HepG2 (cell line): ENCODE data around the gene PODXL2. TPM values are rescaled to one million over a fixed set of nuclear protein-coding genes. Genes with fewer than 3 reads are reported as not detected.

Experiments
- ATAC-seq: fragments of 200-7000 bp; cut with Tn5 transposase; 3 replicates; pipeline ENCODE4 v1.9.1; 2020; ENCODE audit warnings: mild to moderate bottlenecking, moderate library complexity
- BruUV-seq: library from RNA; stranded (reverse); fragments of 400-500 nt; replicated peaks from 2 replicates; lab custom pipeline; 2021; lab: Mats Ljungman, UMichigan
- CTCF ChIA-PET: fragments of 300-600 bp; formaldehyde crosslinking; extraction: SDS; loops from one replicate; lab custom pipeline; 2021; ENCODE audit warnings: low total read pairs, inconsistent platforms, low intra/inter-chr PET ratio; lab: Yijun Ruan, JAX
- POLR2A ChIA-PET: fragments of 350-600 bp; sonication (Branson Sonifier 250); formaldehyde crosslinking; loops from one replicate; lab custom pipeline; 2020; ENCODE audit warnings: antibody characterized with exemption, inconsistent platforms; lab: Yijun Ruan, JAX
- DNase-seq: peaks from one replicate; pipeline ENCODE4 v3.0.0-alpha.2; 2015; ENCODE audit warnings: low spot score
- FAIRE-seq: peaks from 3 replicates; lab custom pipeline; 2011; peaks lifted over from hg19 to GRCh38; lab: Jason Lieb, UNC
- H2AFZ ChIP-seq: one replicate; pipeline ENCODE4 v1.6.1; 2011; ENCODE audit warnings: low read length, inconsistent platforms
- H3K27ac ChIP-seq: fragments of 300-600 bp; 3 replicates; pipeline ENCODE4 v1.8.0; 2011; ENCODE audit warnings: mixed run types, mild to moderate bottlenecking, mixed read lengths, low read length, inconsistent platforms; ENCODE audit not compliant: insufficient read depth; ENCODE audit errors: extremely low read length
- H3K27me3 ChIP-seq, 2 experiments: fragments of 200-600 bp in 1 of 2; 2 replicates in 1 of 2; 3 replicates in 1 of 2; pipeline versions ENCODE4 v1.6.0 to v1.8.0; 2011; ENCODE audit warnings: low read length in 2 of 2, mild to moderate bottlenecking in 2 of 2, moderate library complexity in 2 of 2, inconsistent platforms in 1 of 2; ENCODE audit not compliant: insufficient read depth in 2 of 2, control insufficient read depth in 1 of 2
- H3K36me3 ChIP-seq, 2 experiments: fragments of 200-600 bp in 1 of 2; replicated peaks in 1 of 2; 2 replicates in 1 of 2; 3 replicates in 1 of 2; pipeline versions ENCODE4 v1.5.1 to v1.8.0; 2011; ENCODE audit warnings: low read length in 2 of 2, inconsistent platforms in 1 of 2; ENCODE audit not compliant: insufficient read depth in 2 of 2, control insufficient read depth in 1 of 2
- H3K4me1 ChIP-seq: 2 replicates; pipeline ENCODE4 v1.5.1; 2012; ENCODE audit warnings: low read length, inconsistent platforms; ENCODE audit not compliant: insufficient read depth
- H3K4me2 ChIP-seq: 2 replicates; pipeline ENCODE4 v1.6.0; 2011; ENCODE audit warnings: low read depth, low read length, inconsistent platforms
- H3K4me3 ChIP-seq, 3 experiments: fragments of 200-600 bp in 1 of 3; sonication (generic), shearing (Covaris generic) in 1 of 3; replicated peaks in 1 of 3; 2 replicates each; pipeline ENCODE4 v1.5.1; 2011 to 2016; ENCODE audit warnings: low read length in 3 of 3, inconsistent platforms in 2 of 3, low read depth in 2 of 3, mild to moderate bottlenecking in 2 of 3, control low read depth in 1 of 3, mixed read lengths in 1 of 3; ENCODE audit not compliant: insufficient read depth in 1 of 3
- H3K79me2 ChIP-seq: one replicate; pipeline ENCODE4 v1.6.1; 2011; ENCODE audit warnings: low read length, inconsistent platforms; ENCODE audit not compliant: insufficient read depth
- H3K9ac ChIP-seq: 2 replicates; pipeline ENCODE4 v1.6.0; 2011; ENCODE audit warnings: mild to moderate bottlenecking, low read depth, low read length, inconsistent platforms; ENCODE audit not compliant: insufficient read depth
- H3K9me3 ChIP-seq: 2 replicates; pipeline ENCODE4 v1.5.1; 2012; ENCODE audit warnings: mild to moderate bottlenecking, low read length
- H4K20me1 ChIP-seq: 2 replicates; pipeline ENCODE4 v1.6.0; 2011; ENCODE audit warnings: inconsistent platforms, mild to moderate bottlenecking, low read length, moderate library complexity; ENCODE audit not compliant: insufficient read depth
- CCDC6 ChIP-seq: sonication (generic); formaldehyde crosslinking; IDR thresholded peaks from 2 replicates; pipeline ENCODE4 v1.8.1; 2022; ENCODE audit warnings: mild to moderate bottlenecking, missing genetic modification reagents, moderate library complexity
- MAZ ChIP-seq, 2 experiments: sonication (generic) in 1 of 2; formaldehyde crosslinking in 1 of 2; IDR thresholded peaks; 2 replicates each; pipeline versions ENCODE4 v1.5.0 to v1.6.1; 2012 to 2020; ENCODE audit warnings: low read depth in 2 of 2, mild to moderate bottlenecking in 2 of 2, borderline replicate concordance in 1 of 2, improper control_type of control experiment in 1 of 2, low read length in 1 of 2, missing genetic modification reagents in 1 of 2, moderate library complexity in 1 of 2
- MIER2 ChIP-seq: IDR thresholded peaks from 2 replicates; pipeline ENCODE4 v1.6.1; 2016; ENCODE audit warnings: missing biosample characterization, missing genetic modification reagents
- TGIF2 ChIP-seq: IDR thresholded peaks from 2 replicates; pipeline ENCODE4 v1.6.1; 2016; ENCODE audit warnings: control low read depth, missing compliant biosample characterization
- ZNF768 ChIP-seq: sonication (generic); formaldehyde crosslinking; IDR thresholded peaks from 2 replicates; pipeline ENCODE4 v1.4.0; 2020; ENCODE audit warnings: missing genetic modification reagents
- WGBS: methylation state at CpG from one replicate; pipeline ENCODE4 v1.1.6; 2017; ENCODE audit warnings: low lambda C conversion rate; 5-methylcytosine and 5-hydroxymethylcytosine counted together
- in situ Hi-C: cut with HindIII; loops from 2 replicates; pipeline ENCODE4 v1.10.0; 2017; ENCODE audit warnings: low pct_unique_long_range_greater_than_20kb; ENCODE audit not compliant: extremely low pct_ligation_motif_present
- intact Hi-C: fragments of 100-400 bp; cut with micrococcal nuclease; formaldehyde crosslinking; loops from one replicate; pipeline ENCODE4 v1.10.0; 2022; ENCODE audit not compliant: unreplicated experiment
- polyA plus RNA-seq, 8 experiments: library from polyadenylated mRNA; depleted of rRNA in 3 of 8; stranded (reverse) in 7 of 8; unstranded in 1 of 8; fragments of >200 nt; fragmentation: Illumina TruSeq in 4 of 8; extraction: Trizol in 4 of 8; gene quantifications; 2 replicates each; pipeline versions ENCODE4 v1.2.1 to v1.2.3, GENCODE V29; 2011 to 2016; ENCODE audit warnings: low read depth in 4 of 8, missing spikeins in 1 of 8, mixed read lengths in 1 of 8; ENCODE audit not compliant: insufficient read depth in 1 of 8
- total RNA-seq, 5 experiments: library from RNA; depleted of rRNA; stranded (reverse); fragments of >200 nt; fragmentation: Illumina TruSeq; extraction: Trizol; gene quantifications; 2 replicates each; pipeline ENCODE4 v1.2.3, GENCODE V29; 2016; ENCODE audit warnings: low read depth in 1 of 5
- TF ChIP-seq, protein P1 (sequence below): sonication (generic); formaldehyde crosslinking; IDR thresholded peaks from 2 replicates; pipeline ENCODE4 v1.5.1; 2020; ENCODE audit warnings: missing genetic modification reagents, mild to moderate bottlenecking, borderline replicate concordance
- TF ChIP-seq, protein P2 (sequence below), 2 experiments: sonication (generic) in 1 of 2; formaldehyde crosslinking in 1 of 2; IDR thresholded peaks; 2 replicates each; pipeline versions ENCODE4 v1.4.0 to v1.6.1; 2018 to 2020; ENCODE audit warnings: missing genetic modification reagents in 2 of 2, borderline replicate concordance in 1 of 2, low read depth in 1 of 2, mild to moderate bottlenecking in 1 of 2, missing biosample characterization in 1 of 2

The PODXL2 gene
- total and polyA plus RNA-seq, 2 of the 13 experiments (the other 11 are each of a cell fraction or from before 2014, with no cell fraction given) = 20.4 to 25.1 TPM

DNA sequence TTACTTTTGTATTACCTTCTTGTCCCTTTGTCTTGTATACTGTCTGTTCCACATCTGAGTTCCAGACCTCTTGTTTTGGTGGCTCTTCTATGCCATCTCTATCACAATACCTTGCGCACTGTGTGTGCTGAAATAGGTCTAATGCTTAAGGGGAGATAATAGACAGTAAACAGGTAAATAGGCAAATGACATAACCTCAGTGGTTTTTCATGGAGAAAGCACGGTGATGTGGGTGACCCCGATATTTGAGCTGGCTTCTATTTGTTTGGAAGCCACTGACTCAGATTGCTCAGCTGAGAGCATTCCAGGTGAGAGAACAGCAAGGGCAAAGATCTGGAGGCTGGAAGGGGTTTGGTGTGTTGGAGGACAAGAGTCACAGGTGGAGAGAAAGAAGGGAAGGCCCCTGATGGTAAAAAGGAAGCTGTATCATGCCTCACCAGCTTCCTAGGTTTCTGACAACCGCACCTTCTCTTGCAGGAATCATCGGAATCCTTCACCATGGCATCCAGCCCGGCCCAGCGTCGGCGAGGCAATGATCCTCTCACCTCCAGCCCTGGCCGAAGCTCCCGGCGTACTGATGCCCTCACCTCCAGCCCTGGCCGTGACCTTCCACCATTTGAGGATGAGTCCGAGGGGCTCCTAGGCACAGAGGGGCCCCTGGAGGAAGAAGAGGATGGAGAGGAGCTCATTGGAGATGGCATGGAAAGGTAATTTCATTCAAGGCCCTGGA is 30.0 kb upstream of the PODXL2 start (continued):
- TF ChIP-seq, protein P1, sequence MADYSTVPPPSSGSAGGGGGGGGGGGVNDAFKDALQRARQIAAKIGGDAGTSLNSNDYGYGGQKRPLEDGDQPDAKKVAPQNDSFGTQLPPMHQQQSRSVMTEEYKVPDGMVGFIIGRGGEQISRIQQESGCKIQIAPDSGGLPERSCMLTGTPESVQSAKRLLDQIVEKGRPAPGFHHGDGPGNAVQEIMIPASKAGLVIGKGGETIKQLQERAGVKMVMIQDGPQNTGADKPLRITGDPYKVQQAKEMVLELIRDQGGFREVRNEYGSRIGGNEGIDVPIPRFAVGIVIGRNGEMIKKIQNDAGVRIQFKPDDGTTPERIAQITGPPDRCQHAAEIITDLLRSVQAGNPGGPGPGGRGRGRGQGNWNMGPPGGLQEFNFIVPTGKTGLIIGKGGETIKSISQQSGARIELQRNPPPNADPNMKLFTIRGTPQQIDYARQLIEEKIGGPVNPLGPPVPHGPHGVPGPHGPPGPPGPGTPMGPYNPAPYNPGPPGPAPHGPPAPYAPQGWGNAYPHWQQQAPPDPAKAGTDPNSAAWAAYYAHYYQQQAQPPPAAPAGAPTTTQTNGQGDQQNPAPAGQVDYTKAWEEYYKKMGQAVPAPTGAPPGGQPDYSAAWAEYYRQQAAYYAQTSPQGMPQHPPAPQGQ (CRISPR knock-in tag) = no peak
- TF ChIP-seq ZNF768 (CRISPR knock-in tag) (peak; percentile 27; the same call in 1 of the 2 replicates), CCDC6 (CRISPR knock-in tag) (no peak), MIER2 (CRISPR knock-in tag) (no peak), TGIF2 (CRISPR knock-in tag) (no peak)
- TF ChIP-seq, all 625 proteins: peak for 4

DNA sequence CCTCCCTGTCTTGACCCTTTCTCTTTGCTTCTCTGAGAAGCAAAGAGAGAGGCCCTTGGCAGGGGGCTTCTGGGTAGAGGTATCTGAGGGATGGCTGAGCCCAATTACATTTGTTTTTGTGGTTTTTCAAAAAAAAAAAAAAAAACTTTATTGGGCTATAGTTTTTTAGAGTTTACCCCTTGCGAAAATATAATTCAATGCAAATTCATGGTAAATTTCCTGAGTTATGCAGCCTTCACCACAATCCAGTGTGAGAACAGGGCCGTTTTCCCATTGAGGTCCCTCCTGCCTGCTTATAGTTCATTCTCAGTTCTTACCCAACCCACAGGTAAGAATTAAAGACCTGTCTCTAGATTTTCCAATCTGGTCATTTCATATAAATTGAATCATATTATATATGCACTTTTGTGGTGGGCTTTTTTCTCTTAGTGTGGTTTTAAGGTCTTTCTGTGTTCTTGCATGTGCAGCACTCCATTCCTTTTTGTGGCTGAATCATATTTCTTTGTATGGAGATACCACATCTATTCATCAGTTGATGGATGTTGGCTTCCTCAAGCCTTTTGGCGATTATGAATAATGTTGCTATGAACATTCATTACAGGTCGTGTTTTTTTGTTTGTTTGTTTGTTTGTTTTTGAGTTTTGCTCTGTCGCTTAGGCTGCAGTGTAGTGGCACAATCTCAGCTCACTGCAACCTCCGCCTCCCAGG is 28.1 kb upstream of the PODXL2 start:
- peaks cover 56% of the 10 kb centered on the region for H3K4me1 ChIP-seq
- no peak for FAIRE-seq
- H3K4me2 ChIP-seq = peak overlapping the region; percentile 42
- no peak overlapping the region for H3K4me3 ChIP-seq
- DNase-seq = no peak
- ChIA-PET CTCF (no interaction called here), POLR2A (no interaction called here)
- H3K9ac ChIP-seq = peak overlapping the region; percentile 25; the same call in 1 of the 2 replicates
- in situ Hi-C loops = no loop called here
- intact Hi-C loops = no loop called here
- no peaks in the 10 kb centered on the region for H3K9me3 ChIP-seq
- H2AFZ ChIP-seq = no peak overlapping the region
- peaks cover 5 to 36% of the 10 kb centered on the region in 2 experiments for H3K36me3 ChIP-seq
- no TSS peak for BruUV-seq
- H3K27me3 ChIP-seq = no peaks in the 10 kb centered on the region
- 85% methylated on average over 6 of the region's 6 CpGs for WGBS
- H3K79me2 ChIP-seq = peaks cover 32% of the 10 kb centered on the region
- TF ChIP-seq MAZ (IDR thresholded peaks at IDR 0.05; ENCODE audit: borderline replicate concordance, low read depth, low read length) (no peak), MAZ (CRISPR knock-in tag; IDR thresholded peaks at IDR 0.05; ENCODE audit: low read depth) (no peak)
- TF ChIP-seq, protein P2, sequence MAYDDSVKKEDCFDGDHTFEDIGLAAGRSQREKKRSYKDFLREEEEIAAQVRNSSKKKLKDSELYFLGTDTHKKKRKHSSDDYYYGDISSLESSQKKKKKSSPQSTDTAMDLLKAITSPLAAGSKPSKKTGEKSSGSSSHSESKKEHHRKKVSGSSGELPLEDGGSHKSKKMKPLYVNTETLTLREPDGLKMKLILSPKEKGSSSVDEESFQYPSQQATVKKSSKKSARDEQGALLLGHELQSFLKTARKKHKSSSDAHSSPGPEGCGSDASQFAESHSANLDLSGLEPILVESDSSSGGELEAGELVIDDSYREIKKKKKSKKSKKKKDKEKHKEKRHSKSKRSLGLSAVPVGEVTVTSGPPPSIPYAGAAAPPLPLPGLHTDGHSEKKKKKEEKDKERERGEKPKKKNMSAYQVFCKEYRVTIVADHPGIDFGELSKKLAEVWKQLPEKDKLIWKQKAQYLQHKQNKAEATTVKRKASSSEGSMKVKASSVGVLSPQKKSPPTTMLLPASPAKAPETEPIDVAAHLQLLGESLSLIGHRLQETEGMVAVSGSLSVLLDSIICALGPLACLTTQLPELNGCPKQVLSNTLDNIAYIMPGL (CRISPR knock-in tag; IDR thresholded peaks at IDR 0.05; ENCODE audit: borderline replicate concordance in 1 of 2, low read depth in 1 of 2) = no peak
- H3K27ac ChIP-seq = no peak overlapping the region
- ATAC-seq = no peak
- no peaks in the 10 kb centered on the region for H4K20me1 ChIP-seq
